Amniotic stem cell (primary cell): Measurements from ENCODE around the gene SLC66A2.
"Not testable (repeated sequence)": the region's sequence is repeated elsewhere in the genome, so short reads cannot be mapped to it uniquely, and the experiment has no call there.

Experiments used
- DNase-seq: peaks from one replicate; lab custom pipeline; 2025; lab: John Stamatoyannopoulos, UW

SLC66A2 gene

DNA sequence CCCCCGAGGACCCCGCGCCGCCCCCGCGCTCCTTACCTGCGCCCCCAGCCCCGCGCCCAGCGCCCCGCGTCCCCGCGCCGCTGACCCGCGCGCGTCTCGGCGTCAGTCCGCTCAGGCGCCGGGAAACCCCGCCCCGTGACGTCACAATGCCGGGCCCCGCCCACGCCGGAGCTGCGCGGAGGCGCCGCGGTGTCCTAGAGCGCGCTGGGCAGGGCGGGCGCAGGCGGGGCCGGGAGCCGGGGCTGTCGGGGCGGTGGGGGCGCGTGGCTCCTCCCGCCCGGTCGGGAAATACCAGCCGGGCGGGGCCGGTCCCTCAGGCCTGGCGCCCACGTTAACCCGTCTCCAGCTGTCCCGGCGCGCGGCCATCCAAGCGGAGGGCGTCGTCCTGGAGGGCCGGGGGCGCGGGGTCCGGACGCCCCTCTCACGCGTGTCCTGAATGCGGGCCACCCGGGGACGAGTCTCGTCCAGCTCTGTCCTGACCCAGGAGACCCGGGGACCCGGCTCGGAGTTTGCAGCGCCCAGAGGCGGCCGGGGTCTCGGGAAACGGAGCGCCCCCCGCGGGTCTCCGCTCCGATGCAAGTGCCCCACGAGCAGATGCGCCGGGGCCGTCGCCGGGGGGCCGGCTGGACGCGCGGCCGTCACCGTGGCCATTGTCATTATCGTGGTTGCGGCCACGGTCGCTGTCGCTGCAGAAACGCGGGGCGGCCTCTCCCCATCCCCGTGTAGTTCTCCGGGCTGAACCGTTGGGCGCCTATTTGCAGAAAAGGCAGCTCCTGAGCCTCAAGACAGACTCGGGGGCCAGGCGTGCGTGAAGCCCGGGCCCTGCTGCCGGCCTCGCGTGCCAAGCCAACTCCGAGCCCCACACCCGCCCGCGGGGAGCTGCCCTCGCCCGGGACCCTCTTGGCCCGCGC lies at the start of gene SLC66A2:
TSS of gene SLC66A2 (minus strand) at position 109 of the 911 bp plus-strand sequence. CDS start 727 bp downstream, outside the sequence.
- DNase-seq, result peak; percentile 69

DNA sequence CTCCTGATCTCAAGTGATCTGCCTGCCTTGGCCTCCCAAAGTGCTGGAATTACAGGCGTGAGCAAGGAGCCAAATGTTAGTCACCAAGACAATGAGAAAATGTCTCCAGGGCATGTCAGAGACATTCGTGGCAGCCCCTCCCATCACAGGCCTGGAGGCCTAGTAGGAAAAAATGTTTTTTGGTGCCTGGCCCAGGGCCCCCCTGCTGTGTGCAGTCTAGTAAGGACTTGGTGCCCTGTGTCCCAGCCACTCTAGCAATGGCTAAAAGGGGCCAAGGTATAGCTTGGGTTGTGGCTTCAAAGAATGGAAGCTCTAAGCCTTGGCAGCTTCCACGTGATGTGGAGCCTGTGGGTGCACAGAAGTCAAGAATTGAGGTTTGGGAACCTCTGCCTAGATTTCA lies 49.4 kb upstream of the SLC66A2 start:
- DNase-seq, result no peak

DNA sequence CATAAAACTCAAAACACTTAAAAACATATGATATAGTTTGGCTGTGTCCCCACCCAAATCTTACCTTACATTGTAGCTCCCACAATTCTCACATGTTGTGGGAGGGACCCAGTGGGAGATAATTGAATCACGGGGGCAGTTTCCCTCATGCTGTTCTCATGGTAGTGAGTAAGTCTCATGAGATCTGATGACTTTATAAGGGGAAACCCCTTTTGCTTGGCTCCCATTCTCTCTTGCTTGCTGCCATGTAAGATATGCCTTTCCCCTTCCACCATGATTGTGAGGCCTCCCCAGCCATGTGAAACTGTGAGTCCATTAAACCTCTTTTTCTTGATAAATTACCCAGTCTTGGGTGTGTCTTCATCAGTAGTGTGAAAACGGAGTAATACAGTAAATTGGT lies 48.2 kb upstream of the SLC66A2 start:
- not testable (repeated sequence) for DNase-seq

DNA sequence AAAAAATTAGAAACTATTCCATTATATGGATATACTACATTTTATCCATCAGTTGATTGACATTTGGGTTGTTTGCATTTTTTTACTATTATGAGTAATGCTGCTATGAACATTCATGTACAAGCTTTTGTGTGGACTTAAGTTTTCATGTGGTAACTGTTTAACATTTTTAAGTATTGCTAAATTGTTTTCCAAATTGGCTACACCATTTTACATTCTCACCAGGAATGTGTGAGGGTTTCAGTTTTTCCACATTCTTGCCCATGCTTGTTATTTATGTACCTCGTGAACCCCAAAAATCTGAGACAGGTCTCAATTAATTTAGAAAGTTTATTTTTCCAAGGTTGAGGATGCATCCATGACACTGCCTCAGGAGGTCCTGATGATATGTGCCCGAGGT lies 40.0 kb upstream of the SLC66A2 start:
- no peak for DNase-seq

DNA sequence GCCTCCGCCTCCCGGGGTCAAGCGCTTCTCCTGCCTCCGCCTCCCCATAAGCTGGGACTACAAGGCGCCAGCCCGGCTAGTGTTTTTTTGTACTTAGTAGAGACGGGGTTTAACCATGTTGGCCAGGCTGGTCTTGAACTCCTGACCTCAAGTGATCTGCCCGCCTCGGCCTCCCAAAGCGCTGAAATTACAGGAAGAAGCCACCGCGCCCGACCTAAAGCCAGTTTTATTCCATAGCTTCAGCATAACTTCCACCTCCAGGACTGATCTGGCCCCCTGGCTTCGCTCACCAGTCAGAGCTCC lies 37.7 kb upstream of the SLC66A2 start:
- DNase-seq, result no peak

DNA sequence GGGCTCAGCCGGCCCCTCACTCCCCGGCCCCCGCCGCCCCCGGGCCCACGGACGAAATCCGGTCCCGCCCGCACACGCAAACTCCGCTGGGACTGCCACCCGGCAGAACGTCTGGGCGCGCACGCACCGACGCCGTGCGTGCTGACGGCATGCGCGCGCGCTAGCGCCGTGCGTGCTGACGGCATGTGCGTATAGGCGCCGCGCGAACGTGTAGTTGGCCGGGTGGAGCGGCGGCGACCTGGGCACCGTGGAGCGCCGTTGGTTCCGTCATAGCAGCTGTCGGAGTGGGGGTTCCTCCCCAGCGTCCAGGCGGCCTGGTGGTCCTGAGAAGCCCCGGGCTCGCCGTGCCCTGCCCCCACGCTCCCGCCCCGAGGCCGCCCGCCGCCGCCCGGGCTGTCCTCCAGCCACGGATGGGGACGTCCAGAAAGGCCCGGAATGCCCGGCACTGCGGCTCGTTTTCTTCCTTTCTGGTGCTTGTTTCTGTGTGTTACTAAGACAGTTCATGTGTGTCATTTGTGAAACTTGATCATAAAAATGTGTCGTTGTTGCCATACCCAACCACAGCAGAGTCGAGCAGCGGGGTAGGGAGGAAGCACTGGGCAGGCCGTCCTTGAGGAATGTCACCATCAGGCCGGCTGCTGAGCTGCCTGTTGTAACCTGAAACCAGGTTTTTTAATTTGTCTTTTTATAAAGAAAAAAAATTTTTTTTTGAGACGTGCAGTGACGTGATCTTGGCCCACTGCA lies 37.2 kb upstream of the SLC66A2 start, which contains the start of gene TXNL4A:
TSS of gene TXNL4A (minus strand) at position 113 of the 744 bp plus-strand sequence. CDS start 171 bp downstream, outside the sequence.
- peak; percentile 67 for DNase-seq

DNA sequence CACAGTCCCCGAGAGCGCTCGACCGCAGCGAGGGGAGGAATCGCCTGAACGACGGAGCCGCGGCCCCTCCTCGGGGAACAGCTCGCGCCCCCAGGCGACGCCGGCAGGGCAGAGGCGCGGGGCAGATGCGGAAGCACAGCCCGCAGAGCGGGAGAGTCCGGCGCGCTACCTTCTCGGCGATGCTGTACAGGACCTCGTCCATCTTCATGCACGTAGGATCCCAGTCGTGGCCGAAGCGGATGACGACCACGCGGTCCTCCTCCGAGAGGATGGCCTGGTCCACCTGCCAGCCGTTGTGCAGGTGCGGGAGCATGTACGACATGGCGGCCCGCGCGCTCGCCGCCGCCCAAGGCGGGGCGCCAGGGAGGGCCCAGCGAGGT lies 36.6 kb upstream of the SLC66A2 start:
- DNase-seq, result peak; percentile 36

DNA sequence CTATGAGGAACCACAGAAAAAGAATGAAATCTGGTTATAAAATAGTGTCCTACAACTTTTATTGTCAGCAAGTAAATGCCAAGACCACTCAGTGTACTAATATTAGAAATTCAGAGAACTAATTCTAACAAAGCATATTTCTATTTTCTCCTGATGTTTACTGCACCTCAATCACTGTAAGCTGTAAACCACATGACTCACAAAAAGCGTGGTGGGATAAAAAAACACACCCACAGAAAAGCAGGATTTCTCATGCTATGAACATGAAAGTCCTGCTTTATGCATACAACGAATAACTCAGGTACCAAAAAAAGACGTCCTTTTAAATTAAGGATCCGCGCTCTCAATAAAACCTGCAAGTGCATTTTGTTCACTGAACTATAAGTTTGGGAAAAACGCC lies 36.1 kb upstream of the SLC66A2 start:
- DNase-seq, result no peak

DNA sequence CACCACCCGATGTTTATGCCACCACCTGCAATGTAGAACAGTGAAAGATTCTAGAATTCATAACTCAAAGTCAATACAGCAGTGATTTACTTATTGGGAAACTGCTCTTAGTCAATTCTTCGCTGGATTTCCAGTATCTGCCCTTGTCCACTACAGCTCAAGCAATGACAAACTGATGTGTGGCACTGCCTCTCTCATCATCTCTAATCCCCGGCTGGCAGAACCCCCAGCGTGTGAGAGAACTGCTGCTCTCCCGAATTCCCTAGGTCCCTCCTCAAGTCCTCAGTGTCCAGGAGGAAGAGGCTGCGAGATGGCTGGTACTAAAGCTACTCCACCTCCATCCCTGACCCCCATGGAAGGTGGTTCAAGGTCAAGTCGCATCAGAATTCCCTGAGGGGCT lies 35.3 kb upstream of the SLC66A2 start:
- DNase-seq, result no peak

DNA sequence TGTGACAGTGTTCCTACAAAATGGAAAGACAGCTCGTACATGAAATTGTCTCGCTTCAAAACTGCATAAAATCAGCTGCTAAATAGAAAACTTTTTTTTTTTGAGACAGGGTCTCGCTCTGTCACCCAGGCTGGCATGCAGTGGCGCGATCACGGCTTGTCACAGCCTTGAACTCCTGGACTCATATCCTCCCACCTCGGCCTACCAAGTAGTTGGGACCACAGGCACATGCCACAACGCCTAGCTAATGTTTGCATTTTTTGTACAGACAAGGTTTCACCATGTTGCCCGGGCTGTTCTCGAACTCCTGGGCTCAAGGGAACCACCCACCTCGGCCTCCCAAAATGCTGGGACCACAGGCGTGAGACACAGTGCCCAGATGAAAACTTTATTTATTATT lies 33.7 kb upstream of the SLC66A2 start:
- DNase-seq, result no peak

DNA sequence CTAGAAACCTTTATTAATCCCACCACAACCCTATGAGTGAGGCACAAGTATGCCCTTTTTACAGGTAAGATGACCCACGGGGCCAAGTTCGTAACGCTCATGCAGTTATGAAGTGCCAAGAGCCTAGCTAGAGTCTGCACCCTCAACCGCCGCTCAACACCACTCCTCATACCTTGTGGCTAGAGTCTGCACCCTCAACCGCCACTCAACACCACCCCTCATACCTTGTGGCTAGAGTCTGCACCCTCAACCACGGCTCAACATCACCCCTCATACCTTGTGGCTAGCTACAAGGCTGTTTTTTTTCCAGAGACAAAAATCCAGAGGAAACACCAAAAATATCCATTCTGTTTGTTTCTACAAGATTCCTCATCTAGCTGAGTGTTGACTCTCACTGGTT lies 32.3 kb upstream of the SLC66A2 start:
- DNase-seq, result no peak

DNA sequence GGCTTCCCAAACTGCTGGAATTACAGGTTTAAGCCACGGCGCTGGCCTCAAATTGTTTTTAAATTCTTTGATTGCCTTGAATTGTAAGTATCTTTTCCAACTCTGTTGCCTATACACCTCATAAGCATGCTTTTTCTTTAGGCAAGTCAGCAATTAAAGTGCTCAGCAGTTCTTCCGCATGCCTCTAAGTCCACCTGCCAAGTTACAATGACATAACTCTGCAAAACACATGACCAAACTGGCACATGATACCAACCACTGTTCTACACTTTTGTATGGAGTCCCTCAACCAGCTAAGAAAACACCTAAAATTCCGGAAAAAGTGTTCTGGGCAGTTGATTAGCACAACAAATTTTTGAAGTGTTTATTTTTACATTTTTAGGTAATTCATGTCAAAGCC lies 31.8 kb upstream of the SLC66A2 start:
- no peak for DNase-seq

DNA sequence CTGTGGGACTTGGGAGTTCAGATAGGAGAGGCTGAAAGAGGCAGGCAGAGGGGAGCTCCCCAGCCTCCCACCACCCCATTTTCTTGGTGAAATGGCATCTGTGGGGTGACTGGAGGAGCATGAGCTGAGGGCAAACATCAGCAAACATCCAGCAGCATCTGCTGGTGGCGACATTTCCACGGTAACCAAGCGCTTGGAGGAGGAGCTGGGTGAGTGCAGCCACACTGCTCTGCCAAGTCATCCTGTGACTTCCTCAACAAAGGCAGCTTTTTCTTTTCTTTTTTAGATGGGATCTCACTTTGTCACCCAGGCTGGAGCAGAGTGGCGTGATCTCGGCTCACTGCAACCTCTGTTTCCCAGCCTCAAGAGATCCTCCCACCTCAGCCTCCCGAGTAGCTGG lies 31.3 kb upstream of the SLC66A2 start:
- no peak for DNase-seq

DNA sequence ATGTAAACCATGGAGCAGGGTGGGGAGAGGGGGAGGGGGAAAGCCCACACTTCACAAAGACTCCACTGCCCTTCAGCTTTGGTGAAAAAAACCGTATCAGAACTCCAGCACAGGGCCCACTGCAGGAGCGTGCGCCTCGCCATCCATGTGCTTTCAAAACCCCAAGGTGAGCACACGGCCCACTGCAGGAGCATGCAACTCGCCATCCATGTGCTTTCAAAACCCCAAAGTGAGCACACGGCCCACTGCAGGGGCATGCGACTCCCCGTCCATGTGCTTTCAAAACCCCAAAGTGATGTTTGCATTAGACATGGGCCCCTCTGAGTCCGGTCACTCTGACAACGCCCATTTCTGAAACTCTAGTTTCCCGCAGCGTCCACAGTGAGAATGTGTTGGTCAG lies 29.1 kb upstream of the SLC66A2 start:
- DNase-seq, result no peak

DNA sequence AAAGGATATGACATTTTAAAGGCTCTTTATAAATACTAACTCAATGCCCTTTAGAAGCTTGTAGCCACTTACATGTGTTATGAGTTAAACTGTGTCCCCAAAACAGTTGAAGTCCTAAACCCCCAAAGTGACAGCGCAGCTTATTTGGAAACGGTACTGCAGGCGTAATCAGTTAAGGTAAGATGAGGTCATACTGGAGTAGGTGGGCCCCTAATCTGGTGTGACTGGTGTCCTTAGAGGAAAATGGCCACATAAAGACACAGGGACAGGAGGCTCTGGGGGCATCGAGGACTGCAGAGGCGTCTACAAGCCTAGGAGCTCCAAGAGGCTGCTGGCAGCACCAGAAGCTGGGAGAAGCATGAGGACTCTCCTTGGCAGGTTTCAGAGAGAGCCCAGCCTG lies 28.4 kb upstream of the SLC66A2 start:
- no peak for DNase-seq

DNA sequence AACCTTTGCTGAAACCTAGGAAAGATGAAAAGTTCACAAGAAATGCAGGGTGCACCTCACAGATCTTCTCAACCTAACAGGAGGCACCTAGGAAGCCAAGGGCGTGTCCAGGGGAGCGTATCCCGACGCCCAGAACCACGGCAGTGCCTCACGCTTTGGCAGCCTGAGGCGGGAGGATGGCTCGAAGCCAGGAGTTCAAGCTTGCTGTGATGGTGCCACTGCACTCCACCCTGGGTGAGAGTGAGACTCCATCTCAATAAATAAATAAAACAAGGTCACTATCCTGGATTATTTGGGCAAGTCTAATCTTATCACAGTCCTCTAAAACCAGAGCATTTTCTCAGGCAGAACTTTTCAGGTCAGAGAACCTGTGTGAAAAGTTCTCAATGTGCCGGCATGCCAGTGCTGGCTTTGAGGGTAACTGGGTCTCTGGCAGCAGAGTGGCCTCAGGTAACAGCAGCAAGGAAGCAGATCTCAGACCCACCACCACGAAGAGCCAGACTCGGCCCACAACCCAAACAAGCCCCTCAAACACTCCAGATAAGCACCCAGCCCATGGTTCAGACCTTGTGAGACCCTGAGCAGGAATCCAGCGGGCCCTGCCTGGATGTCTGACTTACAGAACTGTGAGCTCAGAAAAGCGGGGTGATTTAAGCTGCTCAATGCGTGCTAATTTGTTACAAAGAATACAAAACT lies 24.7 kb upstream of the SLC66A2 start:
- no peak for DNase-seq

DNA sequence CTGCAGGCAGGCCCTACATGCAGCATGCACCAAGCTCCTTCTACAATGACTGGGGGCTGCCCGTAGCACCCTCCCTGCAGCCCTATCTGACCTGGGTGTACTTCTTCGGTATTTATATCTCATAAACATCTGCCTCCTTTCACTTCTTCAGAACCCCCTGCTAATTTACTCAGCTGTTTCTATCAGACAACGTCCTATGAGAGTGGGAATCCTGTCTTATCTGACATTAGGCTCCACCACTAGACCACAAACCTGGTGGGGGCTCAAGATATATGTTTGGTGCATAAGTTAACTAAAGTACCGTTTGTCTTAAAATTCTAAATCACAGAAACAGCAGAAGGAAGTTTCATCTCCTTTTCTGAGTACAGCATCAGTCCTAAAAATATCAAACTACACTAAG lies 23.6 kb upstream of the SLC66A2 start:
- DNase-seq, result no peak

DNA sequence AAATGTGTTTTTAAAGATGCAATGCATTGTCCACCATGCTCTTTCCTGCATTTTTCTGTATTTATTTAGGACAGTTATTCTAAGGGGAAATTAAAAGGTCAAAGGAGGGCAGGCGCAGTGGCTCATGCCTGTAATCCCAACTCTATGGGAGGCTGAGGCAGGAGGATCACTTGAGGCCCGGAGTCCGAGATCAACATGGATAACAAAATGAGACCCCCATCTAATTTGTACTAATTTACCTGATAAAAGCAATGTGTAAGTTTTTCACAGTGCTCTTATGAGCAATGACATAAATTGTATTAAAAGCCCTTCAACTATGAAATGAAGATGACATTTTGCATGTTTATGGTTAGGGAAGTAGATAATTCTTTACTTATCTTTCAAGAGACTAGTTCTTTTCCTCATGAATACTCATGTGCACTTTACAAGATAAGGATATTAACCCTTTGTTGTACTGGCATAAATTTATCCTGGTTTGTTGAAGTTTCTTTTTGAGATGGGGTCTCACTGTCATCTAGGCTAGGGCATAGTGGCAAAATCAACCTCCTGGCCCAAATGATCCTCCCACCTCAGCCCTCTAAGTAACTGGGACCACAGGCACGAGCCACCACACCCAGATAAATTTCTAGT lies 22.7 kb upstream of the SLC66A2 start:
- DNase-seq, result no peak

DNA sequence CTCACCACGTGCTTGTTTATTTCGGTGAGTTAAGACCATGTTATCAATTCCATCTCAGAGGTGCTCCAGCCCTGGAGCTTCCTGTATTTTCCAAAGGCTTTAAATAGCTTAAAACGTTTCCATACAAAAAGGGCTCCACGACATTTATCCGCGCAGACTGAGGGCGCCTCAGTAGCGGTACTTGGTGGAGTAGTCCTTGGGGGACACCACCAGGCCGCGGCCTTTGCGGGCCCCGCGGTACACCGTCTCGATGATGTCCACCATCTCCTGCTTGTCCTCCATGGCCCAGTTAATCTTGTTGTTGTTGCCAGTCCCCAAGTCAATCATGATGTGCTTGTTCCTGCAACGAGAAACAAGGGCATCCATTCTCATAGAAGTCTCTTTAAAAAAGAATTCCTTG lies 22.1 kb upstream of the SLC66A2 start:
- DNase-seq, result no peak

DNA sequence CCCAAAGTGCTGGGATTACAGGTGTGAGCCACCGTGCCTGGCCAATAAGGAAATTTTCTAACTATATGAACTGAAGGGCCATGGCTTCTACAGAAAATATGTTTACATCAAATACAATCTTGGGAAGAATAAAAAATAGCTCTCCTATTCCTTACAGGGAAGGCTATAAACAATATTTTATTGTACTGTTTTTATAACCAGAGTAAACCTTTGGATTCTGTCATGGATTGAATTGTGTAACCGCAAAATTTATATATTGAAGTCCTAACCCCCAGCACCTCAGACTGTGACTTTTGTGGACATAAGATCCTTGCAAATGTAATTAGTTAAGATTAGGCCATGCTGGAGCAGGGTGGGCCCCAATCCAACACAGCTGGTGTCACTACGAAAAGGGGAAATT lies 21.3 kb upstream of the SLC66A2 start:
- no peak for DNase-seq

DNA sequence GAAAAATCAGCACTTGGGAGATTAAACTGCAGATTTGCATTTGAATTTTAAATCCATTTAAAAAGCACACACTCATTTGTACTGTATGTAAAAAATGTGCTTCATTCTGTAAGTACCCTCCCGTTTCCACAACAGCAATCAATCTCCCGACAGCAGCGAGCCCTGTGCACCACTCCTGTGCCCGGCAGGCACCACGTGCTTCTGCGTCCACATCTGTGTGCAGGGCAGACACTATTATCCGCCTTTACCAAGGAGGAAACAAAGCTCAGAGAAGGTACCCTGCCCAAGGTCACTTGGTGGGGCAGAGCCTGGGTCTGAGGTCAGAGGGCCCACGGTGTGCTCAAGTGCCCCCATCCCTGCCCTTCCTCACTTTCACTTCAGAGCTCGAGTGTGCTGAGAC lies 20.5 kb upstream of the SLC66A2 start:
- DNase-seq, result no peak

DNA sequence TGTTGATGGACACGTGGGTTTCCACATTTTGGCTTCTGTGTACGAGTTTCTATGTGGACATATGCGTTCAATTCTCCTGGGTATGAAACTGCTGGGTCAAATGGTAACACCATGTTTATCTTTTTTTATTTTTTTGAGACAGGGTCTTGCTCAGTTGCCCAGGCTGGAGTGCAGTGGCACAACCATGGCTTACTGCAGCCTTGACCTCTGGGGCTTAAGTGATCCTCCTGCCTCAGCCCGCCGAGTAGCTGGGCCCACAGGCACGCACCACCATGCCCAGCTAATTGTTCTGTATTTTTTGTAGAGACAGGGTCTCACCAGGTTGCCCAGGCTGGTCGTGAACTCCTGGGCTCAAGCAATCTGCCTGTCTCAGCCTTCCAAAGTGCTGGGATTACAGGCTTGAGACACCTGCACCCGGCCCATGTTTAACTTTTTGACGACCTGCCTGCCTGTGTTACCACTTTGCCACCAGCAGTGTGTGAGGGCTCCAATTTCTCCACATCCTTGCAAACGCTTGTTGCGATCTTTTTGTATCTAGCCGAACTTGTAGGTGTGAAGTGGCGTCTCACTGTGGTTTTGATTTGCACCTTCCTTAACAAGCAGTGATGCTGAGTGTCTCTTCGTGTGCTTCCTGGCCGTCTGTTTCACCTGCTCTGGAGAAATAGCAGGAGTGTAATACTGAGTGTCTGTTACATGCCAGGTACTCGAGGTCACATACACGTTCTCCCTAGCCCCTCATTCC lies 19.9 kb upstream of the SLC66A2 start:
- no peak for DNase-seq
